Measurements from ENCODE around the gene RNF227.

DNA sequence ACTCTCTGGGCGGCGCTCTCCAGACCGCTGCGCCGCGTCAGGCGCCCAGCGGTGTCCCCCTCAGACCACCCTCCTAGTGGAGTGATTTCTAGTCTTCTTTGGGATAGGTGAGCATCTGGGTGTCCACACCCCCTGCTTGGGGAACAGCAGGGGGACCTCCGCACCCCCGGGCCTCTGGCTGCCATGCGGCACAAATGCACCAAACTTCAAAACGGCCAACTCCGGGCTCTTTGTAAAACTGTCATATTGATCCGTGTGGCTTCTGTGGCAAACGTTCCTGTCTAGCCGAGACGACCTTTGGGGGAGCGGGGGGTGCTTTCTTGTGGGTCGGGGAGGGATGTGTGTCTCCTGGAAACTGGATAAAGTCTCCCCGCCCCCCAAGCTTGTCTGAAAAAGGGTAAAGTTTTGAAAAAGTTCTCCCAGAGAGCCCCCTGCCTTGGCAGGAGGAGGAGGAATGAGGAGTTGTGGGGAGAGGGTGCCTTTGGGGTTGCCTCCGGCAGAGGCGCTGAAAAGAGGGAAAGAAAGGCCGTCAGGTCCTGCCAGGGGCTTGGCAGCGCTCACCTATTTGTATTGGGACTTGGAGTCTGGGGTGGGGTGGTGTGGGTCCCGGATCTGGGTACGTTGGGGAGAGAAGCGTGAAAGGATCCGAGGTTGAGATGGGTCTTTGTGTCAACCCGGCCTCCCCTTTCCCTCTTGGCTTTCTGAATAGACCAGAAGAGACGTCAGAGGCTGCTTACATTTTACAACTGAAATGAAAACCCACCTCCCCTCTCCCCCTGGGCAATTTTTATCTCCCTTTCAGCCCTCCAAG, 29.7 kb downstream of the RNF227 start:
- TF ChIP-seq, protein P1, sequence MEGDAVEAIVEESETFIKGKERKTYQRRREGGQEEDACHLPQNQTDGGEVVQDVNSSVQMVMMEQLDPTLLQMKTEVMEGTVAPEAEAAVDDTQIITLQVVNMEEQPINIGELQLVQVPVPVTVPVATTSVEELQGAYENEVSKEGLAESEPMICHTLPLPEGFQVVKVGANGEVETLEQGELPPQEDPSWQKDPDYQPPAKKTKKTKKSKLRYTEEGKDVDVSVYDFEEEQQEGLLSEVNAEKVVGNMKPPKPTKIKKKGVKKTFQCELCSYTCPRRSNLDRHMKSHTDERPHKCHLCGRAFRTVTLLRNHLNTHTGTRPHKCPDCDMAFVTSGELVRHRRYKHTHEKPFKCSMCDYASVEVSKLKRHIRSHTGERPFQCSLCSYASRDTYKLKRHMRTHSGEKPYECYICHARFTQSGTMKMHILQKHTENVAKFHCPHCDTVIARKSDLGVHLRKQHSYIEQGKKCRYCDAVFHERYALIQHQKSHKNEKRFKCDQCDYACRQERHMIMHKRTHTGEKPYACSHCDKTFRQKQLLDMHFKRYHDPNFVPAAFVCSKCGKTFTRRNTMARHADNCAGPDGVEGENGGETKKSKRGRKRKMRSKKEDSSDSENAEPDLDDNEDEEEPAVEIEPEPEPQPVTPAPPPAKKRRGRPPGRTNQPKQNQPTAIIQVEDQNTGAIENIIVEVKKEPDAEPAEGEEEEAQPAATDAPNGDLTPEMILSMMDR (IDR thresholded peaks at IDR 0.05; ENCODE audit: low read depth, low read length) = no peak
- TF ChIP-seq POLR2A (IDR thresholded peaks at IDR 0.05; ENCODE audit: extremely low read depth, insufficient read length) = no peak
- TF ChIP-seq MYC (IDR thresholded peaks at IDR 0.05; ENCODE audit: low read depth, low read length) = no peak
- TF ChIP-seq, protein P2, sequence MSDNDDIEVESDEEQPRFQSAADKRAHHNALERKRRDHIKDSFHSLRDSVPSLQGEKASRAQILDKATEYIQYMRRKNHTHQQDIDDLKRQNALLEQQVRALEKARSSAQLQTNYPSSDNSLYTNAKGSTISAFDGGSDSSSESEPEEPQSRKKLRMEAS (IDR thresholded peaks at IDR 0.05; ENCODE audit: low read depth, low read length) = no peak

Data from NB4 (cell line).